ENCODE results near the gene TMEM63A. TPM values are rescaled to one million over a fixed set of nuclear protein-coding genes. Genes with fewer than 3 reads are reported as not detected.
"Not testable (repeated sequence)": the region's sequence is repeated elsewhere in the genome, so short reads cannot be mapped to it uniquely, and the experiment has no call there.

Gene TMEM63A
- total RNA-seq, 2 donors from 2014 or later = 141 to 192 TPM

- intact Hi-C loops (cut with DNase I) = loop anchor here (2.0 to 5.0 kb wide), 3 partner anchors 32 to 71 kb away; partner anchors contain the start of gene TMEM63A
- Histone ChIP-seq H3K4me3 (peak overlapping the region; percentile 69 to 72), H3K27ac (peak overlapping the region; percentile 80 to 81)
- WGBS = 5% methylated on average over 29 of the region's 29 CpGs
- not testable (repeated sequence) for H3K27me3 ChIP-seq (replicated peaks; ENCODE audit: insufficient read depth); H3K9me3 ChIP-seq; H3K4me1 ChIP-seq (replicated peaks); H3K36me3 ChIP-seq
- DNase-seq (ENCODE audit: low spot score) = peak; percentile 77
- peak; percentile 29 for TF ChIP-seq POLR2A (IDR thresholded peaks at IDR 0.05)
- TF ChIP-seq POLR2AphosphoS5 (IDR thresholded peaks at IDR 0.05) = peak; percentile 67
Measured at GRCh38 chr1:225810579-225811538, 71.3 kb downstream of the TMEM63A start.

DNA sequence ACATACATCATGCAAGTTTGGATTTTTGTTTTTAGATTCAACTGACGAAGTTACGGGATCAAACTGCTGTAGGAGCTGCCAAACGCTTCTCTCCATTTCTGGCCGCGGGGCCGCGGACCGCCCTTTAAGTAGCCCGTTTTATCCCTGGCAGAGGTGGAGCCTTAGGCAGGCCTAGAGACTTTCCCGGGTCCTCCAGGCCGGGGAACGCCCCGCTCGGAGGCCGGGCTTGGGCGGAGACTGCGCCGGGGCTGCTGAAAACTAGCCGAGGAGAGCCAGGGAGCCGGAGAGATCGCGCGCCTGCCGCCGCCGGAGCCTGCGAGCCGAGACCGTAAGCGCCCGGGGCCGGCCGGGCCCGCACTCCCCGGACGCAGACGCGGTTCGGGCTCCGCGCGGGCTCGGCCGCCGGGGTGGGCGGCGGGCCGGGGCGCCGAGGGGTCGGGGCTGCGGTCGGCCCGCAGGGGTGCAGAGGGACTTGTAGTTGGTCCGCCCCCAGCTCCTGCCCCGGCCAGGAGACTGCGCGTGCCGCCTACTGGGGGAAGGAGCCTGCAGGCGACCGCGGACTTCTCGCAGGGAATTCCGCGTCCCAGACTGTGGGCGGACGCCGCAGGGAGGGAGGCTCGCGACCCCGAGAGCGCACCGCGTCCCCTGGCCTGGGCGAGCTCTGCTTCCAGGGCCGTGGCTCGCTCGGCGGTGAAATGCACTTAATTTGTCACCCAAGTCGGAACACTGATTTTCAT, 72.2 kb downstream of the TMEM63A start, which contains the start of gene EPHX1:
Gene EPHX1 (plus strand): TSS at position 283 of the 737 bp plus-strand sequence. CDS start 18,606 bp downstream, outside the sequence.
- no peaks in the 10 kb centered on the region for H3K9me3 ChIP-seq
- TF ChIP-seq POLR2AphosphoS5 (IDR thresholded peaks at IDR 0.05) = peak; percentile 81
- TF ChIP-seq CTCF (IDR thresholded peaks at IDR 0.05) = peak in 2 of 4 experiments; percentile 32 to 33
- TF ChIP-seq POLR2A (IDR thresholded peaks at IDR 0.05) = peak; percentile 85
- peak within 1 kb of the TSS; percentile 80 to 81 for H3K27ac ChIP-seq
- H3K4me3 ChIP-seq = peak within 1 kb of the TSS; percentile 69 to 72
- WGBS = under 1% methylated on average over 41 of the region's 80 CpGs
- H3K36me3 ChIP-seq = no peaks in the 10 kb centered on the region
- peak; percentile 91 for DNase-seq (ENCODE audit: low spot score)
- intact Hi-C loops (cut with DNase I) = loop anchor here (2.0 to 5.0 kb wide), 3 partner anchors 31 to 72 kb away; partner anchors contain the start of gene TMEM63A
- peaks cover 3% of the 10 kb centered on the region for H3K4me1 ChIP-seq (replicated peaks)
- H3K27me3 ChIP-seq (replicated peaks; ENCODE audit: insufficient read depth) = no peaks in the 10 kb centered on the region

- Histone ChIP-seq H3K4me3 (no peak overlapping the region), H3K9me3 (no peaks in the 10 kb centered on the region), H3K27me3 (replicated peaks; ENCODE audit: insufficient read depth) (no peaks in the 10 kb centered on the region), H3K36me3 (no peaks in the 10 kb centered on the region), H3K4me1 (replicated peaks) (peaks cover 3% of the 10 kb centered on the region), H3K27ac (no peak overlapping the region)
- no peak for DNase-seq (ENCODE audit: low spot score)
- no peak for TF ChIP-seq CTCF (IDR thresholded peaks at IDR 0.05)
- intact Hi-C loops (cut with DNase I) = no loop called here
- 81% methylated on average over 5 of the region's 5 CpGs for WGBS
Measured at GRCh38 chr1:225808136-225808535, 74.0 kb downstream of the TMEM63A start.

DNA sequence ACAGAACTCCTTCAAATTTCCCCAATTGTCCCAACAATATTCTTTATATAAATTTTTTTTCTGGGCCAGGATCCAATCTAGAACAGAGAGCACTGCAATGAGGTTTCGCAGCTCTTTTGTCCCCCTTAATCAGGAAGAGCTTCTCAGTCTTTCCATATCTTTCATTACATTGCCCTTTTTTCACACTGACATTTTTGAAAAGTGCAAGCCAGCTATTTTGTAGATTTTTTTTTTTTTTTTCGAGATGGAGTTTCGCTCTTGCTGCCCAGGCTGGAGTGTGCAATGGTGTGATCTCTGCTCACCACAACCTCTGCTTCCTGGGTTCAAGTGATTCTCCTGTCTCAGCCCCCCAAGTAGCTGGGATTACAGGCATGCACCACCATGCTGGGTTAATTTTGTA, 75.4 kb downstream of the TMEM63A start:
- H3K36me3 ChIP-seq; H3K27me3 ChIP-seq (replicated peaks; ENCODE audit: insufficient read depth); H3K27ac ChIP-seq; H3K4me1 ChIP-seq (replicated peaks); H3K4me3 ChIP-seq; DNase-seq (ENCODE audit: low spot score); intact Hi-C loops (cut with DNase I); H3K9me3 ChIP-seq: not testable (repeated sequence)
- WGBS = 94% methylated on average over 3 of the region's 3 CpGs

- no peak for TF ChIP-seq POLR2AphosphoS5 (IDR thresholded peaks at IDR 0.05)
- no peak for TF ChIP-seq POLR2A (IDR thresholded peaks at IDR 0.05)
- TF ChIP-seq CTCF (IDR thresholded peaks at IDR 0.05) = no peak
- WGBS = 92% methylated on average over 1 of the region's 1 CpG
- Histone ChIP-seq H3K4me3 (no peak overlapping the region), H3K27ac (no peak overlapping the region), H3K4me1 (replicated peaks) (no peaks in the 10 kb centered on the region), H3K9me3 (no peaks in the 10 kb centered on the region), H3K27me3 (replicated peaks; ENCODE audit: insufficient read depth) (no peaks in the 10 kb centered on the region), H3K36me3 (no peaks in the 10 kb centered on the region)
- intact Hi-C loops (cut with DNase I) = no loop called here
- DNase-seq (ENCODE audit: low spot score) = no peak
Measured at GRCh38 chr1:225806249-225806648, 75.9 kb downstream of the TMEM63A start.

- DNase-seq (ENCODE audit: low spot score); H3K4me1 ChIP-seq (replicated peaks); H3K9me3 ChIP-seq; H3K27me3 ChIP-seq (replicated peaks; ENCODE audit: insufficient read depth); H3K4me3 ChIP-seq; intact Hi-C loops (cut with DNase I); H3K36me3 ChIP-seq; H3K27ac ChIP-seq: not testable (repeated sequence)
- 70% methylated on average over 7 of the region's 7 CpGs for whole genome bisulfite sequencing
Measured at GRCh38 chr1:225801146-225801545, 81.0 kb downstream of the TMEM63A start.

DNA sequence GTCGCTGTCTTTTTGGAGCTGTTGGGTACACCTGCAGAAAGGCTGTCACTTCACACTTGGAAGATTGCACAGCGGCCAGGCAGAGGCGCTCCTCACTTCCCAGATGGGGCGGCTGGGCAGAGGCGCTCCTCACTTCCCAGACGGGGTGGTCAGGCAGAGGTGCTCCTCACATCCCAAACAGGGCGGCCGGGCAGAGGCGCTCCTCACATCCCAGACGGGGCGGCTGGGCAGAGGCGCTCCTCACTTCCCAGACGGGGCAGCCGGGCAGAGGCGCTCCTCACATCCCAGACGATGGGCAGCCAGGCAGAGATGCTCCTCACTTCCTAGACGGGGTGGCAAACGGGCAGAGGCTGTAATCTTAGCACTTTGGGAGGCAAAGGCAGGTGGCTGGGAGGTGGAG, 86.1 kb downstream of the TMEM63A start:
- DNase-seq (ENCODE audit: low spot score); H3K4me1 ChIP-seq (replicated peaks); H3K4me3 ChIP-seq; H3K9me3 ChIP-seq; H3K27me3 ChIP-seq (replicated peaks; ENCODE audit: insufficient read depth); H3K36me3 ChIP-seq; intact Hi-C loops (cut with DNase I); H3K27ac ChIP-seq: not testable (repeated sequence)
- 97% methylated on average over 18 of the region's 18 CpGs for WGBS
